H9 (cell line): ENCODE measurements around the gene DLL3. TPM values are rescaled to one million over a fixed set of nuclear protein-coding genes. Genes with fewer than 3 reads are reported as not detected.

Source experiments
- DNase-seq: peaks from one replicate; pipeline ENCODE4 v3.0.0-alpha.2; 2017
- H2AFZ ChIP-seq: one replicate; pipeline ENCODE4 v1.6.1; 2013; ENCODE audit warnings: mild to moderate bottlenecking, low read length, control low read depth, moderate library complexity
- H2AK5ac ChIP-seq: 2 replicates; pipeline ENCODE4 v1.6.1; 2013; ENCODE audit warnings: low read length, control low read depth, mixed read lengths; ENCODE audit not compliant: insufficient read length
- H2BK120ac ChIP-seq: one replicate; pipeline ENCODE4 v1.6.1; 2013; ENCODE audit warnings: low read depth, mild to moderate bottlenecking, low read length, control low read depth, inconsistent platforms; ENCODE audit not compliant: poor library complexity, severe bottlenecking
- H2BK12ac ChIP-seq: 2 replicates; pipeline ENCODE4 v1.6.1; 2013; ENCODE audit warnings: low read length, control low read depth, mixed read lengths, low read depth; ENCODE audit not compliant: insufficient read length
- H2BK15ac ChIP-seq: 2 replicates; pipeline ENCODE4 v1.6.1; 2013; ENCODE audit warnings: low read depth, low read length, control low read depth
- H2BK20ac ChIP-seq: one replicate; pipeline ENCODE4 v1.6.1; 2013; ENCODE audit warnings: low read depth, mild to moderate bottlenecking, low read length, control low read depth, inconsistent platforms; ENCODE audit not compliant: poor library complexity, severe bottlenecking
- H2BK5ac ChIP-seq: 2 replicates; pipeline ENCODE4 v1.6.1; 2013; ENCODE audit warnings: low read length, control low read depth, mixed read lengths; ENCODE audit not compliant: insufficient read length
- H3K14ac ChIP-seq: 2 replicates; pipeline ENCODE4 v1.6.1; 2013; ENCODE audit warnings: low read length, control low read depth; ENCODE audit not compliant: insufficient read depth
- H3K18ac ChIP-seq: 2 replicates; pipeline ENCODE4 v1.6.1; 2013; ENCODE audit warnings: low read depth, mild to moderate bottlenecking, mixed read lengths, low read length, control low read depth; ENCODE audit not compliant: insufficient read length
- H3K23ac ChIP-seq: 2 replicates; pipeline ENCODE4 v1.6.1; 2013; ENCODE audit warnings: low read length, control low read depth, mixed read lengths, low read depth; ENCODE audit not compliant: insufficient read length
- H3K23me2 ChIP-seq: 2 replicates; pipeline ENCODE4 v1.6.1; 2013; ENCODE audit warnings: low read depth, mild to moderate bottlenecking, mixed read lengths, low read length, control low read depth; ENCODE audit not compliant: insufficient read length, poor library complexity, severe bottlenecking
- H3K27ac ChIP-seq: 2 replicates; pipeline ENCODE4 v1.5.1; 2013; ENCODE audit warnings: low read length, control low read depth, mixed read lengths, low read depth; ENCODE audit not compliant: insufficient read length
- H3K27me3 ChIP-seq: 2 replicates; pipeline ENCODE4 v1.6.1; 2013; ENCODE audit warnings: low read length, control low read depth, inconsistent platforms; ENCODE audit not compliant: insufficient read depth
- H3K4ac ChIP-seq: 2 replicates; pipeline ENCODE4 v1.6.1; 2013; ENCODE audit warnings: low read depth, mild to moderate bottlenecking, control low read depth, inconsistent platforms, low read length, moderate library complexity
- H3K4me1 ChIP-seq: 2 replicates; pipeline ENCODE4 v1.6.1; 2013; ENCODE audit warnings: low read length, control low read depth, inconsistent platforms; ENCODE audit not compliant: insufficient read depth
- H3K4me2 ChIP-seq: 2 replicates; pipeline ENCODE4 v1.6.1; 2013; ENCODE audit warnings: low read length, control low read depth, mixed read lengths; ENCODE audit not compliant: insufficient read length, insufficient read depth
- H3K56ac ChIP-seq: 2 replicates; pipeline ENCODE4 v1.6.1; 2013; ENCODE audit warnings: low read depth, mild to moderate bottlenecking, mixed read lengths, low read length, control low read depth; ENCODE audit not compliant: insufficient read length
- H3K79me1 ChIP-seq: 2 replicates; pipeline ENCODE4 v1.6.1; 2013; ENCODE audit warnings: low read depth, mild to moderate bottlenecking, moderate library complexity, low read length, control low read depth, inconsistent platforms; ENCODE audit not compliant: insufficient read depth, poor library complexity, severe bottlenecking
- H3K79me2 ChIP-seq: 2 replicates; pipeline ENCODE4 v1.6.1; 2013; ENCODE audit warnings: low read length, control low read depth, inconsistent platforms; ENCODE audit not compliant: insufficient read depth
- H3K9ac ChIP-seq: 2 replicates; pipeline ENCODE4 v1.6.1; 2013; ENCODE audit warnings: low read length, control low read depth, mixed read lengths; ENCODE audit not compliant: insufficient read length; ENCODE audit errors: extremely low read depth
- H3K9me3 ChIP-seq: one replicate; pipeline ENCODE4 v1.6.1; 2013; ENCODE audit warnings: low read depth, low read length, inconsistent platforms; ENCODE audit not compliant: control insufficient read depth
- H3T11ph ChIP-seq: one replicate; pipeline ENCODE4 v1.6.1; 2013; ENCODE audit warnings: mild to moderate bottlenecking, low read length, control low read depth, inconsistent platforms
- H4K20me1 ChIP-seq: one replicate; pipeline ENCODE4 v1.6.1; 2013; ENCODE audit not compliant: control insufficient read depth, insufficient read length, insufficient read depth
- H4K5ac ChIP-seq: 2 replicates; pipeline ENCODE4 v1.6.1; 2013; ENCODE audit warnings: low read depth, mild to moderate bottlenecking, mixed read lengths, low read length, control low read depth; ENCODE audit not compliant: insufficient read length
- H4K8ac ChIP-seq: replicated peaks from 2 replicates; pipeline ENCODE4 v1.6.1; 2013; ENCODE audit warnings: low read length, control low read depth, mixed read lengths, low read depth; ENCODE audit not compliant: insufficient read length
- H4K91ac ChIP-seq: 2 replicates; pipeline ENCODE4 v1.6.1; 2013; ENCODE audit warnings: low read depth, mild to moderate bottlenecking, moderate library complexity, mixed read lengths, low read length, control low read depth; ENCODE audit not compliant: insufficient read length
- H3K27ac Mint-ChIP-seq, 3 experiments: 2 replicates in 2 of 3; 3 replicates in 1 of 3; pipeline ENCODE4 v1.8.0; 2020 to 2021; ENCODE audit warnings: mixed read lengths in 3 of 3, mild to moderate bottlenecking in 1 of 3, moderate library complexity in 1 of 3
- H3K27me3 Mint-ChIP-seq: 2 replicates; pipeline ENCODE4 v1.8.0; 2021; ENCODE audit warnings: low read depth, mild to moderate bottlenecking, moderate library complexity, mixed read lengths
- H3K36me3 Mint-ChIP-seq, 3 experiments: 2 replicates in 2 of 3; 3 replicates in 1 of 3; pipeline ENCODE4 v1.8.0; 2020 to 2021; ENCODE audit warnings: low read depth in 3 of 3, mixed read lengths in 3 of 3; ENCODE audit not compliant: insufficient read depth in 1 of 3
- H3K4me1 Mint-ChIP-seq, 2 experiments: 2 replicates each; pipeline ENCODE4 v1.8.0; 2020; ENCODE audit warnings: mixed read lengths in 2 of 2
- H3K4me3 Mint-ChIP-seq, 2 experiments: 2 replicates in 1 of 2; 3 replicates in 1 of 2; pipeline ENCODE4 v1.8.0; 2020 to 2021; ENCODE audit warnings: mild to moderate bottlenecking in 2 of 2, mixed read lengths in 2 of 2, moderate library complexity in 1 of 2
- H3K9me3 Mint-ChIP-seq, 2 experiments: 2 replicates in 1 of 2; 3 replicates in 1 of 2; pipeline ENCODE4 v1.8.0; 2020; ENCODE audit warnings: mild to moderate bottlenecking in 2 of 2, mixed read lengths in 2 of 2, moderate library complexity in 1 of 2
- CTCF ChIP-seq: fragments of 200-600 bp; sonication (generic); conservative IDR thresholded peaks from 3 replicates; pipeline ENCODE4 v1.8.0; 2021; ENCODE audit warnings: antibody characterized with exemption, mild to moderate bottlenecking
- WGBS: extraction: QIAGEN DNeasy Blood & Tissue Kit; methylation state at CpG from one replicate; pipeline ENCODE4 v1.1.7; 2013; ENCODE audit warnings: missing lambda C conversion rate, low lambda C conversion rate, mixed read lengths; ENCODE audit not compliant: insufficient read length; ENCODE audit errors: extremely low coverage; 5-methylcytosine and 5-hydroxymethylcytosine counted together
- total RNA-seq: library from RNA; stranded (reverse); gene quantifications from 2 replicates; pipeline ENCODE4 v1.2.1, GENCODE V29; 2021

Gene DLL3
- total RNA-seq, 1 experiment from 2014 or later: 2.5 TPM

GRCh38 chr19:39469036-39469435 is 29.7 kb upstream of the DLL3 start:
- H2BK12ac ChIP-seq: no peak overlapping the region
- H3K23me2 ChIP-seq: no peaks in the 10 kb centered on the region
- no peak overlapping the region for H3T11ph ChIP-seq
- TF ChIP-seq CTCF: no peak
- H3K27ac ChIP-seq: no peak overlapping the region
- no peak overlapping the region for H4K5ac ChIP-seq
- no peak overlapping the region for H2AK5ac ChIP-seq
- Mint-ChIP-seq H3K27me3 (no peaks in the 10 kb centered on the region; the same call in 1 of the 2 replicates), H3K9me3 (no peaks in the 10 kb centered on the region), H3K36me3 (peaks cover 48 to 81% (median 77%) of the 10 kb centered on the region in 3 experiments), H3K4me1 (no peaks in the 10 kb centered on the region), H3K4me3 (no peak overlapping the region), H3K27ac (no peak overlapping the region)
- H2AFZ ChIP-seq: no peak overlapping the region
- H3K4ac ChIP-seq: no peak overlapping the region
- H3K14ac ChIP-seq: no peak overlapping the region
- no peak overlapping the region for H4K91ac ChIP-seq
- no peak overlapping the region for H3K23ac ChIP-seq
- H2BK15ac ChIP-seq: no peak overlapping the region
- H3K27me3 ChIP-seq: no peaks in the 10 kb centered on the region
- DNase-seq: no peak
- no peak overlapping the region for H2BK120ac ChIP-seq
- H3K4me2 ChIP-seq: no peak overlapping the region
- peaks cover 3% of the 10 kb centered on the region for H4K20me1 ChIP-seq
- H2BK20ac ChIP-seq: no peak overlapping the region
- H3K79me2 ChIP-seq: no peaks in the 10 kb centered on the region
- H3K56ac ChIP-seq: no peak overlapping the region
- H3K9ac ChIP-seq: no peak overlapping the region
- no CpG with 5 or more reads among the region's 11 CpGs for WGBS
- H3K79me1 ChIP-seq: no peaks in the 10 kb centered on the region
- no peak overlapping the region for H3K18ac ChIP-seq
- H3K4me1 ChIP-seq: no peaks in the 10 kb centered on the region
- no peak overlapping the region for H2BK5ac ChIP-seq
- H4K8ac ChIP-seq: no peak overlapping the region
- no peaks in the 10 kb centered on the region for H3K9me3 ChIP-seq
